Myocyte (in vitro differentiated cells): ENCODE results near the gene TEX264. TPM values are rescaled to one million over a fixed set of nuclear protein-coding genes. Genes with fewer than 3 reads are reported as not detected.
"Not testable (repeated sequence)": the region's sequence is repeated elsewhere in the genome, so short reads cannot be mapped to it uniquely, and the experiment has no call there.

ENCODE experiments used
- DNase-seq: peaks from one replicate; pipeline ENCODE4 v3.0.0-alpha.2; 2012; ENCODE audit warnings: low read depth
- polyA plus RNA-seq: library from polyadenylated mRNA; unstranded; fragments of >200 nt; gene quantifications from one replicate; pipeline ENCODE4 v1.2.1, GENCODE V29; 2012; ENCODE audit warnings: missing spikeins
- total RNA-seq: library from RNA; depleted of rRNA; stranded (reverse); fragments of >200 nt; gene quantifications from 2 replicates; pipeline ENCODE4 v1.2.3, GENCODE V29; 2014

The TEX264 gene, protein sequence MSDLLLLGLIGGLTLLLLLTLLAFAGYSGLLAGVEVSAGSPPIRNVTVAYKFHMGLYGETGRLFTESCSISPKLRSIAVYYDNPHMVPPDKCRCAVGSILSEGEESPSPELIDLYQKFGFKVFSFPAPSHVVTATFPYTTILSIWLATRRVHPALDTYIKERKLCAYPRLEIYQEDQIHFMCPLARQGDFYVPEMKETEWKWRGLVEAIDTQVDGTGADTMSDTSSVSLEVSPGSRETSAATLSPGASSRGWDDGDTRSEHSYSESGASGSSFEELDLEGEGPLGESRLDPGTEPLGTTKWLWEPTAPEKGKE
- total RNA-seq = 62.4 and 69.8 TPM in 2 replicates
- polyA plus RNA-seq = 68.7 TPM

DNA sequence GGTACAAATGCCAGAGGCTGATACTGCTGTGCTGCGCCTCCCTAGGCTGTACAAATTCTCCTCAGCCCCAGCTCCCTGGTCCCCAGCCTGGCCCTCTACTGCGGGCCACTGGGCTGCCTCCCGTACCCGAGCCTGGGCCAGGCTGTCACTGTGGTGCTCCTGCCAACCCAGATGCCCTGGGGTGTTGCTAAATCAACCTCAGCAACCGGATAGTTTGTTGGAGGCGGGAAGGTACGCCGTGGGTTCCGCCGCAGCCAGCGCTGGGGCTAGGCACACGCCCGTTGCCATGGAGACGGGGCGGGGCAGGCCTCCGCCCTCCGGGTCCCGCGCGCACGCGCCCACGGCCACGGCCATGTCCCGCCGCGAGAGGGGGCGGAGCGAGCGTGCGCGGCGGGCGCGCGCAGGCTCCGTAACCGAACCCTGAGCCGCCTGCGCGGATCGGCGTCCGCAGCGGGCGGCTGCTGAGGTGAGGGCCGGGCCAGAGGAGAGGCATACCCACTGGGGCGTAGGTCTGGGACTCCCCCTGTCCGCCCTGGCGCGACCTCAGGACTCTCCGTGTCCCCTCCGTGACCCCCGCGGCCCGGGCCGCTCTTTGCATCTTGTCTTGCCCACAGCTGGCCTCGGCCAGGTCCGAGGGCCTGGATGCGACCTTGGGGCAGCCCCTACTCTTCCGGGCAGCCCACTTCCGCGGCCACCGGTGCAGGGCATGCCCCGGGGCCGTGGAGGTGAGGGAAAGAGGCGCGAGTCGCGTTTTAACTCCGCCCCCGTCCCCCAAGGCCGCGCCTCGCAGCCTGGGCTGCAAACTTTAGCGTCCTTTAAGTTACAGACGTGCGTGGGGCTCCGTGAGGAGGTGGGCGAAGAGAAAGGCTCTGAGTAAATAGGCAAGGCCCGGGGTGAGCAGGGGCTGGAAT, at the start of gene TEX264:
TEX264 (plus strand) TSS at position 430 of the 911 bp plus-strand sequence. CDS start 3,053 bp downstream, outside the sequence.
- peak; percentile 91 for DNase-seq

DNA sequence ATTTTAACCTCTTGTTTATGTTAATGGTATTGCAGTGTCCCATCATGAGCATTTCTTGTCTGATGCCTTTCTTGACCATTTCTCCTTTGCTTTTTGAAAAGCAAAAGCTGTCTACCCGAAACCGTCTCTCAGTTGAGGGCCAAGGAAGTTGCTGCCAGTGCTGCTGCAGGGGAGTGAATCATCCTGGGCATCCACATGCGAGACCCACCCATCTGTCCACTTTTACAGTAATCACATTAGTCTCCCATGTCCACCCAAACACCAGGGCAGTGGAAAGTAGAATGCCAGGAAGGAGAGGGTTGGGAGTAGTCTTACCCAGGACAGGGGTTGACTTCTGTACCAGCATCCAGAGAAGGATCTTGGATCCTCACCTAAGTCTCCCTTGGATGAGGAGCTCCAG, 48.6 kb upstream of the TEX264 start:
- DNase-seq = peak; percentile 41

DNA sequence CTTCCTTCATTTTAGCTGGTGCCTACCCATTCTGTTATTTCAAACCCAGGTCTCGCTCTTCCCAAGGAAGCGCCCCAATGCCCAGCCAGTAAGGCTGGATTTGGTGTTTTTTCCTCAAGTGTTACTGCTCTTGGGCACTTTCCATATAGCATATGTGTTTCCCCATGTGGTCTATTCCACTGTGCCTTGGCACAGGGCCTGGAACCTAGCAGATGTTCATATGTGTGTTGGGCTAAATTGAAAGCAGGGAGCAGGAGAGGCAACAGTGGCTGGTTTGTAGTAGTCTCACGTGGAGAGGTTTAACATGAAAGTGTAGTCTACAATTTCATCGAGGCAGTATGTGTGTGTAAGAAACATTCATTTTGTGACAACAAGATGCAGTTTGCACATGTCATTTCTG, 48.2 kb upstream of the TEX264 start:
- DNase-seq = peak; percentile 70

DNA sequence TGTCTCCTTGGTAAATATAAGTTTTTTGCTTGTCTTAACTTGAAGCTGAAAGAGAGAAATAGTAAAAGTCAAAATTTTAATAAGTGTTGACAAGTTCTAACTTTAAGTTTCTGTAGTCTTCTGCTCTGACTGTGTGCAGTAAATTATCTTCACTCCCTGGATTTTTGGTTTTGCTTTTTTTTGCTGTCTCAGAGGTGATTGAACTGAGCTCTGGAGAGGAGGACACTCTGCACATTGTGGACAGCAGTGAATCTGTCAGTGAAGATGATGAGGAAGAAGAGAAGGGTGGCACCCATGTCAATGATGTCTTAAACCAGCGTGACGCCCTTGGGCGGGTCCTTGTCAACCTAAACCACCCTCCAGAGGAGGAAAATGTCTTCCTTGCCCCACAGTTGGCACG, 40.5 kb upstream of the TEX264 start:
- no peak for DNase-seq

DNA sequence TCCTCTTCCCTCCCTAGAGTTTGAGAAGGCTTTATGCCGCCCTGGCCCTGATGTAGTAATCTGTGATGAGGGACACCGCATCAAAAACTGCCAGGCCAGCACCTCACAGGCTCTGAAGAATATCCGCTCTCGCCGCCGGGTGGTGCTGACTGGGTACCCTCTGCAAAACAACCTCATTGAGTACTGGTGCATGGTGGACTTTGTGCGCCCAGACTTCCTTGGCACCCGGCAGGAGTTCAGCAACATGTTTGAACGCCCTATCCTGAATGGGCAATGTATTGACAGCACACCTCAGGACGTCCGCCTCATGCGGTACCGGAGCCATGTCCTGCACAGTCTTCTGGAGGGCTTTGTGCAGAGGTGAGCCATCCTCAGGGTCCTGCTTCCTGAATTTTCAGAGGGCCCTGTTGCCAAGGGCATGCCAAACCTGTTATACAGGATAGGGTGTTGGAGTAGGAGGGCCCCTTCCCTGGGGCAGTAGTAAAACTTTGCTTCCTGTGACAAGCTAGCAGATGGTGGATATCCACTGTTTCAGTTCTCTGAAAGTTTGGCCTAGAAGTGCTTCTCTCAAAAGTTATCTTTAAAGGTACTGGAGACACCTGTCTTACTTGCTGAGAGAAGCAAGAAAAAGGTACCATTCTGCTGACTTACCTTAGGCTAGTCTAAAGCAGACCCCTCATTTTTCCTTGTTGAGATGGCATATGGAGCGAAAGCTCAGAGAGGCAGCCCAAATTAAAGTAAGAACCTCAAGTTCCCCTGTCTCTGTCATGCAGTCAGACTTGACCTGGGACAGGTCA, 33.7 kb upstream of the TEX264 start:
- DNase-seq = no peak

DNA sequence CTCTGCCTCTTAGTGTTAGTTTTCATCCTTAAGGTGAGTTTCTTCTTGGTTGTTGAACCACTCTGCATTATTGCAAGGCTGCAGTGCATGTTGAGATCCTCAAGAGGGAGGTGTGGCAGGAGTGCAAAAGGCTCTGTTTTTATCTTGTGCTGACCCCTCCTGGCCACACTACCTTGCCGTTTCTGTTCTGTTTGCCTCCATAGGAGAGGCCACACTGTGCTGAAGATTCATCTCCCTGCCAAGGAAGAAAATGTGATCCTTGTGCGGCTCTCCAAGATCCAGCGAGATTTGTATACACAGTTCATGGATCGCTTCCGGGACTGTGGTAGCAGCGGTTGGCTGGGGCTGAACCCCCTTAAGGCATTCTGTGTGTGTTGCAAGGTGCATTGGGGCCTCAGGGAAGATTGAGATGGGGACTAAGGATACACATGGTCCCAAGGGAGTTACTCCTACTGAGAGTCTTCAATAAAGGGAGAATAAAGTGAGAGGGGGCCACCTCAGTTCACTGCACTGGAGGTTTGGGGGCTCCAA, 33.0 kb upstream of the TEX264 start:
- DNase-seq = peak; percentile 49

DNA sequence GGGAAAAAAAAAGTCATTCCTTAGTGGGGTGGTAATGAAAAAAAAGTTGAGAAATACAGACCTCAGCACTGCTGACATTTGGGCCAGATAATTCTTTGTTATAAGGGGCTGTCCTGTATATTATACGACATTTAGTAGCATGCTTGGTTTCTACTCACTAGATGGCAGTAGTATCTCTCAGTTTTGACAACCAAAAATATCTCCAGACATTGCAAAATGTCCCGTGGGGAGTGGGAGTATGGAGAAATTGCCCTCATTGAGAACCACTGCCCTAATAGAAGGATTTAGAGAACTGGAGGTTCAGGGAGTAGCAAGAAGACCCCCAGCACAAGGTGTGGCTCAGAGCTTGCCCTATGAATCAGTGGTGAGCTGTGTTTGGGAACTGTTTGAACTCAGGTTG, 28.6 kb upstream of the TEX264 start:
- DNase-seq = no peak

DNA sequence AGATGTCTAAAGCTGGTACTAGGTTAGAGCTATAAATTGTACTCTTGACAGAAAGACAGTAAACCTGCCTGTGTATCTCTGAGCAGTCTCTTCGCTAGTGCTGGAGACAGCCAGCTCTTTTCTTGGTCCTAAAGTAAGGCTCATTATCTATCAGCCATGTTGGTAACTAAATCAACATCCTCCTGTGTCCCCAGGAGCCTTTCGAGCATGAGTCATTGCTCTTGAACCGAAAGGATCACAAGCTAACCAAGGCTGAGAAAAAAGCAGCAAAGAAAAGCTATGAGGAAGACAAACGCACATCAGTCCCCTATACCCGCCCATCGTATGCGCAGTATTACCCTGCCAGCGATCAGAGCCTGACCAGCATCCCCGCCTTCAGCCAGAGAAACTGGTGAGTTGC, 25.0 kb upstream of the TEX264 start:
- no peak for DNase-seq

DNA sequence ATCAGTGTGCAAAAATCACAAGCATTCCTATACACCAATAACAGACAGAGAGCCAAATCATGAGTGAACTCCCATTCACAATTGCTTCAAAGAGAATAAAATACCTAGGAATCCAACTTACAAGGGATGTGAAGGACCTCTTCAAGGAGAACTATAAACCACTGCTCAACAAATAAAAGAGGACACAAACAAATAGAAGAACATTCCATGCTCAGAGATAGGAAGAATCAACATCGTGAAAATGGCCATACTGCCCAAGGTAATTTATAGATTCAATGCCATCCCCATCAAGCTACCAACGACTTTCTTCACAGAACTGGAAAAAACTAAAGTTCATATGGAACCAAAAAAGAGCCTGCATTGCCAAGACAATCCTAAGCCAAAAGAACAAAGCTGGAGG, 18.9 kb upstream of the TEX264 start:
- DNase-seq = not testable (repeated sequence)

DNA sequence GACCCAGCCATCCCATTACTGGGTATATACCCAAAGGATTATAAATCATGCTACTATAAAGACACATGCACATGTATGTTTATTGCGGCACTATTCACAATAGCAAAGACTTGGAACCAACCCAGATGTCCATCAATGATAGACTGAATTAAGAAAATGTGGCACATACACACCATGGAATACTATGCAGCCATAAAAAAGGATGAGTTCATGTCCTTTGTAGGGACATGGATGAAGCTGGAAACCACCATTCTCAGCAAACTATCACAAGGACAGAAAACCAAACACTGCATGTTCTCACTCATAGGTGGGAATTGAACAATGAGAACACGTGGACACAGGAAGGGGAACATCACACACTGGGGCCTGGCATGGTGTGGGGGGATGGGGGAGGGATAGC, 17.6 kb upstream of the TEX264 start:
- not testable (repeated sequence) for DNase-seq

DNA sequence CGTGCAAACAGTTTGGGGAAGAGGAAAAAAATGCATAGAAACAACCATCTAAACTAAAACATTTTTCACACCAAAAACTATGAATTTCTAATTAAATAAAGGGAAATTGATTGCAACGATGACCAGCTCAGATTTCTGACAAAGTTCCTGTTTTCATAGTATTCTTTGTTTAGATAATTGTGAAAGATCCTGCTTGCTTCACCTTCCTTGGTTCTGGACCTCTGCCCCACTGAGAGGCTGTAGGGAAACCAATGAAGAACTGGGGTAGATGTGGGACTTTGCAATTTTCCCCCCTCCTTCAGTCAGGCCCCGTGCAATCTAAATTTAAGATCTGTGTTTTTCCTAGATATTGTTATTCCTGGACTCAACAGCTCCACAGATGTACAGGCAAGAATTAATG, 13.8 kb upstream of the TEX264 start:
- DNase-seq = no peak

DNA sequence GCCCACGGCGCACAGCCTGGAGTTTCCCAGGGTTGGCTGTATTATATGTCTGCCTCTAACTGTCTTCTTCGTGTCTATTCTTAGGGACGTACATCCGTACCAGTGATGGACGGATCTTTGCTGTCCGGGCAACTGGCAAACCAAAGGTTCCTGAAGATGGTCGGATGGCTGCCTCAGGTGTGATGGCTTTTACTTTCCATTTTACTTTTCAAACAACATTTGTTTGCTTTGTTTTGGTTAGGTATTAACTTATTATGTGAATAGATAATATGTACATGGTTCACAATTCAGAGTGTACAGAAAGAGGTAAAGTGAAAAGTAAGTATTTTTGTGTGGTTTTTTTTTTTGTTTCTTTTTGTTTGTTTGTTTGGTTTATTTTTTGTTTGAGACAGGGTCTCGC, 11.1 kb upstream of the TEX264 start:
- DNase-seq = no peak

DNA sequence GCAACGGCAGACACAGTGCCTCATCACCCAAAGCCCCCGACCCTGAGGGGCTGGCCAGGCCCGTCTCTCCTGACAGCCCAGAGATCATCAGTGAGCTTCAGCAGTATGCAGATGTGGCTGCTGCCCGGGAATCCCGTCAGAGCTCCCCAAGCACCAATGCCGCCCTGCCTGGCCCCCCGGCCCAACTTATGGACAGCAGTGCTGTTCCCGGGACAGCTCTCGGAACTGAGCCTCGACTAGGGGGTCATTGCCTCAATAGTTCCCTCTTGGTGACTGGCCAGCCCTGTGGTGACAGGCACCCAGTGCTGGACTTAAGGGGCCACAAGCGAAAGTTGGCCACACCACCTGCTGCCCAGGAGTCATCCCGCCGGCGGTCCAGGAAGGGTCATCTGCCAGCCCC, 8.6 kb upstream of the TEX264 start:
- DNase-seq = no peak

DNA sequence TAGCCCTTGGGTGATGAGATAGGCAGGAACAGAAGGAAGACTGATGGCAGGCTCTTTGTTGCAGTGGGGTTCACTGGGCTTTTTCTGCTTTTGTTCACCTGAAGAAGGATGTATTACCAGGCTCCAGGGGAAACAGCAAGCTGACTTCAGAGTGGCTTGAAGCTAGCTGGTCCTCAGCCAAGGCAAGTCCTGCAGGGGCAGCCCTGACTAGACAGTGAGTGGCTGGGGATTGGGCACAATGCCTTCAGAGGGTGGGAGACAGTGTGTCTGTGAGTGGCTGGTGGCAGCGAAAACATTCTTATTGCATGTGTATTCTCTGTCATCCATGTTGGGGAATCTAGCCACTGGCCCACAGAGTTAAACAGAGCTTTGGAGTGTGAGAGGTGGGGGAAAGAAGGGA, 2.3 kb upstream of the TEX264 start:
- DNase-seq = no peak

DNA sequence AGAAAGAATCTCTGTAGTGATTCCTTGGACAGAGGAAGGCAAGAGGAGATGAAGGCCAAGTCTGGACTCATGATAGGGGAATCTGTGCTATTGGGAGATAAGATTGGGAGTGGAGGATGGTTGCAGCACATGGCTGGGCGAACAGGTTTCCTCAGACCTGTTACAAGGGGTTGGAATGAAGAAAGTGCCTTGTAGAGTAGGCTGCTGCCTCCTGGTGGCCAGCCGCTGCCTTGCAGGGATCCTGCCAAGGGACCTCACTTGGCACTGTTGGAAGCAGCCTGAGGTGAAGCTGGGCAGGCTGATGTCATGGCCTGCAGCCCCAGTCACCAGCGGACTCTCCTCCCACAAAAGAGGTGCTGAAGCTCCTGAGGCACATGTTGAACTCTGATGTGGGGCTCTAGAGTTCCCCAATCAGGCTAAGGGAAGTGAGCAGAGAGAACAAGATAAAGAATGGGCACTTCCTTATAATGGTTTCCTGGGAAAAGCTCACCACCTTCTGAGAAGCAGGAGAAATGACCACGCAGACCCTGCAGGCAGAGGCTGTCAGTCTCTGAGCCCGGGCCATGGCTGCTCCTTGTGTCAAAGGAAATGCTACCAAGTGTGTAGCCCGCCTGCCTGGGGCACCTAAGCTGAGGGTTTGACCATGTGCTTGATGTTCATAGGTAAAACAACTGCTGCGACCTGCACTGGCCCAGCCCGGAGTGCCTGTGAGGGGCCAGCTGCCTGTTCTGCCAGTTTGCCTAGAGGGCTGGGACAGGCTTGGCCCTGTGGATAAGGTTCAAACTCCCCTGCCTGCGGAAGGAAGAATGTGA, 1.6 kb upstream of the TEX264 start:
- DNase-seq = peak; percentile 79

DNA sequence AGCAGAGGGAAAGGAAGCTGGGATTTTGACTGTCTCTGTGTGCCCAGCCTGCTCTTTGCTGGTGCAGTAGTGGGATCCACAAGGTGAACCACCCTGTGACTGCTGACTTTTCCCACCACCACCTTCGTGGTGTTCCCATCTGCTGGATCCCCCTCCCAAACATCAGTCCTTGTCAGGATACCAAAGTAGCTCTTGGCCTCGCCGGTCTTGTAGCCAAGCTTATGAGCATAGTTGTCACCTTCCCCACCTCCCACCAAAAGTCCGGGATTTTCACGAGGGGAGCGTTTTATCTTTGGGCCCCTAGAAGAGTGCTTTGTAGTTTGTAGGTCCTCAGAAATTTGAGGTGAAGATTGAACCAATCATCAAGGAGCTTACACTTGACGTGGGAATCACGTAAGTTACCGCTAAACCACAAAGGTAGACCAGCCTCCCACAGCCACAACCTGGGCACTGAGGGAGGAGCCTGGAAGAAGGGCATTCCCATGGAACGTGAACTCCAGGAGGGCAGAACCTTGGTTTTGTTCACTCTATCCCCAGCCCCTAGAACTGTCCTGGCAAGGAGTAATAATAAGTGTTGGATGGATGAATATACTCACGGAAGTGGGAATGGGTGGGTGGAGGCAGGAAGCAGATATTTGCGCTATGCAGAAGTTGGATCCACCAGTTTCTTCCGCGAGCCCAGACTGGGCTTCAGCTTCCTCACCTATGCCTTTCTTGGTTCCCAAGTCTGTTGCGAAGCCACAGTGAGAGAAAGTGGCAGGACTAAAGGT, 814 bp upstream of the TEX264 start:
- no peak for DNase-seq

DNA sequence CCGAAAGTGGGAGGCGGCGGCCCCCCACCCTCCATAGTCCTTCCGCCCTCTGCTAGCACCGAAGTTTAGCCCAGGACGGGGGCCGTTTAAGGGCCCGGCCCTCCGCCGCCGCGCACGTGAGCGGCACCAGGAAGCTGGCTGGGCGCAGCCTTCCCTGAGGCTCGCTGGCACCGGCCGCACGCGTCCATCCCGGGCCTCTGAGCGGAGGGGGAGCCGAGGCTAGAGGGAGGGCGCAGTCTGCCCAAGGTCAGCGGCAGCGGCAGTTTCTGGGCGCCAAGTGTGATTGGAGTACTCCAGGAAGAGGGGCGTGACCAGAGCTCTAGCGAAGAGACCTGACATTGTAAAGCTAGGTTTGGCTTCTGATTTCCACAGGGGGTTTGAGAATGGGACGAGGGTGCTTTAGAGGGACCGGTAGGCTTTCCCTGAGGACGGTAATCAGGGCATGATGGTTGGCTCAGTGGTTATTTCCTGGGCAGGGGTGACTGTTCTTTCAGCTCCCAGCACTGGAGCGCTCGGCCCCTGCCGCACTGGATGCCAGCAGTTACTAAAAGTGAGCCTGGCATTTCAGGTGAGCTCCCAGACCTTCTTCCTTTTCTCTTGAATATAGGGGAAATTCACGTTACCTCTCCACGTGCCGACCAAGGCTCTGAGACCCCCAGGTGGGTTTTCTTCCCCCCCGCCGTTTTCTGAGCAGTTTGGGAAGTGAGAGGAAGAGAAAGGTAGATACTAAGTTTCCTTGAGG, 853 bp downstream of the TEX264 start:
- DNase-seq = peak; percentile 62

DNA sequence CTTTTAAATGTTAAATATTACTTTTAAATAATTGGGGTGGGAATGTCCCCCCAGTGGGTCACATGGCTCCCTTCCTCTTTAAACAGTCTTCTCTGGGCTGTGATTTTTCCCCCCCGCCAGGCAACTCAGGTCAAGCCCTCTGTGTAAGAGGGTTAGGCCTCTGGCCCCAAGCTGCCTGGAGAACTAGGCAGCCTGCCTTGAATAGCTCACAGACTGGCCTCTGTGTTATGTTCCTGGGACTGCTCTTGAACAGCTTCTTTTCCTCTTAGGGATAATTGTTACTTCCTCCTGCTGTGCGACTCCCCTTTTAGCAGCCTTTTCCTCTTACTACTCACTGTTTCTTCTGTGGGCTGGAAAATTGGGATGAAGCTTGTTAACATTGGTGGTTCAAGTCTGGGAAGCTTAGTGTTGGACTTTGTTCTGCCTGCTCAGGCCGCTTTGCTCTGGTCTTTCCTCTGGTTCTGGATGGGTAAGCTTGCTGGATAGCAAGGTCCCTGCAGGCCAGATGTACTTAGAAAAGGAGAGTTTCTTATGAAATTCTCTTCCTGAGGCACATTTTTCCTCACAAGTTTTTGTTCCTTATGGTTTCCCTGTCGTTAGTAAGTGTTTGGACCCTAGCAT, 2.2 kb downstream of the TEX264 start:
- DNase-seq = no peak
